Measurements from ENCODE around the gene PRX. TPM values are rescaled to one million over a fixed set of nuclear protein-coding genes. Genes with fewer than 3 reads are reported as not detected.

PRX gene
- total and polyA plus RNA-seq, 2 experiments from 2014 or later, result 4.2 TPM

DNA sequence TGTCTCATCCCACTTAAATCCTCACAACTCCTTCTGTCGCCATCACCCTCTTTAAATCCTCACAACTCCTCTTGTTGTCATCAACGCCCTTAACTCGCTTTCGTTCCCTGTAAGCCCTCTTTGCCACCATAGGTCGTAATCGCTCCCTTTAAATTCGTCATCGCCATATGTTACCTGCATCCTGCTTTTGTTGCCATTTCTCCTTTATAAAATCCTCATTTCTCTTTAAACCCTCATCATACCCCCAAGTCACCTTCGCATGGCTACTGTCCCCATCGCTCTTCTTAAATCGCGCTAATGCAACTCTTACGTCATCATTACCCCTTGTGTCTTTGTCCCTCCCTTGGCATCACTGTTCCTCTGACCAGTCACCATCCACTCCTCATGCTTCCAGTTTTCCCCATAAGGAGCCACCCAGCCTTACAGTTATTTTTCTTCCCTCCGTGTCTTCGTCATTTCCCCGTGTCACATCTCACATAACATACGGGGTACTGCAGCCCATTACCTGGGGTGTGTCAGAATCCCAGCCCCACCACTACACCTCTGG is 64.1 kb downstream of the PRX start:
- no peaks in the 10 kb centered on the region for H4K20me1 ChIP-seq (replicated peaks; ENCODE audit: insufficient read depth)
- H3K27me3 ChIP-seq (ENCODE audit: insufficient read depth), result no peaks in the 10 kb centered on the region
- peak overlapping the region; percentile 76 for H3K4me2 ChIP-seq
- ATAC-seq (no peak), DNase-seq (ENCODE audit: low spot score) (peak; percentile 34)
- no peaks in the 10 kb centered on the region for H3K4me1 ChIP-seq (ENCODE audit: insufficient read depth)
- H3K27me3 Mint-ChIP-seq (ENCODE audit: insufficient read depth, low read depth, poor library complexity), result peaks cover 5% of the 10 kb centered on the region
- TF ChIP-seq NANOG (IDR thresholded peaks at IDR 0.05; ENCODE audit: borderline replicate concordance) (no peak), CREB1 (CRISPR knock-in tag; IDR thresholded peaks at IDR 0.05; ENCODE audit: low read depth) (peak; percentile 61), STAT1 (IDR thresholded peaks at IDR 0.05; ENCODE audit: unreplicated experiment) (no peak), JUNB (IDR thresholded peaks at IDR 0.05; ENCODE audit: unreplicated experiment) (no peak)
- H3K36me3 ChIP-seq (ENCODE audit: insufficient read depth), result no peaks in the 10 kb centered on the region
- H3K4me3 ChIP-seq, result peak overlapping the region; percentile 68
- 0 out of 2 replicates have a peak overlapping the region, but pooled peaks have one; percentile 8 for H2AFZ ChIP-seq
- H3K4me3 Mint-ChIP-seq, result peak overlapping the region; percentile 86
- no peaks in the 10 kb centered on the region for H3F3A ChIP-seq (replicated peaks; ENCODE audit: low read depth)
- H3K36me3 Mint-ChIP-seq (ENCODE audit: low read depth), result no peaks in the 10 kb centered on the region; the same call in 2 of the 3 replicates
- no peaks in the 10 kb centered on the region; the same call in 2 of the 3 replicates for H3K9me3 Mint-ChIP-seq
- peaks cover 7% of the 10 kb centered on the region; the same call in 2 of the 3 replicates for H3K4me1 Mint-ChIP-seq
- peaks cover 32% of the 10 kb centered on the region for H3K79me2 ChIP-seq (replicated peaks; ENCODE audit: insufficient read depth)
- no peaks in the 10 kb centered on the region for H3K9me2 ChIP-seq (ENCODE audit: insufficient read depth)
- H3K27ac ChIP-seq (ENCODE audit: low read depth), result no peak overlapping the region
- H3K27ac Mint-ChIP-seq, result peak overlapping the region; percentile 62

DNA sequence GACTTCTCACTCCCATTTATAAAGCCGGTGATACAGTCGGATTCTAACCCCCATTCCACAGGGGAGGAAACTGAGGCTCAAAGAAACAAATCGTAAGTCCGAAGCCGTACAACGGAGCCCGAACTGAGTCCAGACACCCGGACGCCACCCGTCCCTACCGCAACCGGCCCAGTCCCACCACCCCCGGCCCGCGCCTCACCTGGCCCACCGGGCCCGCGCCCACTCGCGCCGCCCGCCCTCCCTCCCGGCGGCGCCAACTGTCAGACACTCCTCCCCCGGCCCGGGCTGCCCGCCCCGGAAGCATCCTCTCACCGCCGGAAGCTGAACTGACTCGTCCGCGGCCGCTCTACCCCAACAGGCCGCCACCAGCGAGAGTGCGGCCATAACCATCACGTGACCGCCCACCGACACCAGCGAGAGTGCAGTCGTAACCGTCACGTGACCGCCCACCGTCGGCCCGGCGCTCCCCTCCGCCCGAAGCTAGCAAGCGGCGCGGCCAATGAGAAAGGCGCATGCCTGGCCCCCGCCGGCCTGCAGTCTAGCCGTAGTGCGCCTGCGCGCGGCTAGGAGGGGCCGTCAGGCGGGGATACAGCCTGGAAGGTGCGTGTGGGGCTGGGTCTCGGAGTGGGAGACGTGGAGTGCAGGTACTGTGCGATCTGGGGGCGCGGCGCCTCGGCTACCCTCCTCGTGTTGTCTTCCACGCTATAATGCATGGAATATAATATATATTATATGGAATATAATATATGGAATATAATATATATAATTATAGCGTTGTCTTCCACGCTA is 64.9 kb downstream of the PRX start, which contains the start of the genes C19orf47 and PLD3:
Gene C19orf47 (minus strand): TSS at position 273 of the 789 bp plus-strand sequence. CDS start 6,540 bp downstream, outside the sequence.
Gene PLD3 (plus strand): TSS at position 571 of the 789 bp plus-strand sequence. CDS start 17,789 bp downstream, outside the sequence.
- H3K4me2 ChIP-seq, result peak within 1 kb of the TSS; percentile 96
- peak within 1 kb of the TSS; percentile 80 for H2AFZ ChIP-seq
- H3F3A ChIP-seq (replicated peaks; ENCODE audit: low read depth), result no peaks in the 10 kb centered on the region
- H4K20me1 ChIP-seq (replicated peaks; ENCODE audit: insufficient read depth), result no peaks in the 10 kb centered on the region
- H3K36me3 ChIP-seq (ENCODE audit: insufficient read depth), result no peaks in the 10 kb centered on the region
- H3K4me3 ChIP-seq, result peak within 1 kb of the TSS; percentile 68
- TF ChIP-seq CREB1 (CRISPR knock-in tag; IDR thresholded peaks at IDR 0.05; ENCODE audit: low read depth), result peak; percentile 79
- peak; percentile 95 for TF ChIP-seq POLR2AphosphoS5 (IDR thresholded peaks at IDR 0.05; ENCODE audit: low read depth)
- TF ChIP-seq EZH2 (IDR thresholded peaks at IDR 0.05; ENCODE audit: low read depth, unreplicated experiment), result no peak
- TF ChIP-seq, protein P1, sequence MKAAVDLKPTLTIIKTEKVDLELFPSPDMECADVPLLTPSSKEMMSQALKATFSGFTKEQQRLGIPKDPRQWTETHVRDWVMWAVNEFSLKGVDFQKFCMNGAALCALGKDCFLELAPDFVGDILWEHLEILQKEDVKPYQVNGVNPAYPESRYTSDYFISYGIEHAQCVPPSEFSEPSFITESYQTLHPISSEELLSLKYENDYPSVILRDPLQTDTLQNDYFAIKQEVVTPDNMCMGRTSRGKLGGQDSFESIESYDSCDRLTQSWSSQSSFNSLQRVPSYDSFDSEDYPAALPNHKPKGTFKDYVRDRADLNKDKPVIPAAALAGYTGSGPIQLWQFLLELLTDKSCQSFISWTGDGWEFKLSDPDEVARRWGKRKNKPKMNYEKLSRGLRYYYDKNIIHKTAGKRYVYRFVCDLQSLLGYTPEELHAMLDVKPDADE (IDR thresholded peaks at IDR 0.05), result peak; percentile 84
- TF ChIP-seq, protein P2, sequence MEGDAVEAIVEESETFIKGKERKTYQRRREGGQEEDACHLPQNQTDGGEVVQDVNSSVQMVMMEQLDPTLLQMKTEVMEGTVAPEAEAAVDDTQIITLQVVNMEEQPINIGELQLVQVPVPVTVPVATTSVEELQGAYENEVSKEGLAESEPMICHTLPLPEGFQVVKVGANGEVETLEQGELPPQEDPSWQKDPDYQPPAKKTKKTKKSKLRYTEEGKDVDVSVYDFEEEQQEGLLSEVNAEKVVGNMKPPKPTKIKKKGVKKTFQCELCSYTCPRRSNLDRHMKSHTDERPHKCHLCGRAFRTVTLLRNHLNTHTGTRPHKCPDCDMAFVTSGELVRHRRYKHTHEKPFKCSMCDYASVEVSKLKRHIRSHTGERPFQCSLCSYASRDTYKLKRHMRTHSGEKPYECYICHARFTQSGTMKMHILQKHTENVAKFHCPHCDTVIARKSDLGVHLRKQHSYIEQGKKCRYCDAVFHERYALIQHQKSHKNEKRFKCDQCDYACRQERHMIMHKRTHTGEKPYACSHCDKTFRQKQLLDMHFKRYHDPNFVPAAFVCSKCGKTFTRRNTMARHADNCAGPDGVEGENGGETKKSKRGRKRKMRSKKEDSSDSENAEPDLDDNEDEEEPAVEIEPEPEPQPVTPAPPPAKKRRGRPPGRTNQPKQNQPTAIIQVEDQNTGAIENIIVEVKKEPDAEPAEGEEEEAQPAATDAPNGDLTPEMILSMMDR (conservative IDR thresholded peaks at IDR 0.05; ENCODE audit: low read depth in 2 of 2), result no peak
- H3K27me3 Mint-ChIP-seq (ENCODE audit: insufficient read depth, low read depth, poor library complexity), result peaks cover 5% of the 10 kb centered on the region
- no peaks in the 10 kb centered on the region; the same call in 2 of the 3 replicates for H3K36me3 Mint-ChIP-seq (ENCODE audit: low read depth)
- H3K4me1 Mint-ChIP-seq, result peaks cover 7% of the 10 kb centered on the region; the same call in 2 of the 3 replicates
- H3K4me1 ChIP-seq (ENCODE audit: insufficient read depth), result no peaks in the 10 kb centered on the region
- H3K9me3 Mint-ChIP-seq, result no peaks in the 10 kb centered on the region; the same call in 2 of the 3 replicates
- peak within 1 kb of the TSS; percentile 86 for H3K4me3 Mint-ChIP-seq
- no peaks in the 10 kb centered on the region for H3K9me2 ChIP-seq (ENCODE audit: insufficient read depth)
- H3K27ac ChIP-seq (ENCODE audit: low read depth), result no peak within 1 kb of the TSS
- peak within 1 kb of the TSS; percentile 62 for H3K27ac Mint-ChIP-seq
- DNase-seq (ENCODE audit: low spot score) (peak; percentile 99), ATAC-seq (peak; percentile 98)
- H3K79me2 ChIP-seq (replicated peaks; ENCODE audit: insufficient read depth), result peaks cover 32% of the 10 kb centered on the region
- no peaks in the 10 kb centered on the region for H3K27me3 ChIP-seq (ENCODE audit: insufficient read depth)
